Ramos (cell line): ENCODE data around the gene CARMIL1.

Experiments used
- in situ Hi-C: fragments of 300-500 bp; cut with MboI; formaldehyde crosslinking; loops from one replicate; pipeline ENCODE4 v1.14.3; 2022; ENCODE audit warnings: low sequenced_read_pairs; ENCODE audit not compliant: unreplicated experiment

Gene CARMIL1

DNA sequence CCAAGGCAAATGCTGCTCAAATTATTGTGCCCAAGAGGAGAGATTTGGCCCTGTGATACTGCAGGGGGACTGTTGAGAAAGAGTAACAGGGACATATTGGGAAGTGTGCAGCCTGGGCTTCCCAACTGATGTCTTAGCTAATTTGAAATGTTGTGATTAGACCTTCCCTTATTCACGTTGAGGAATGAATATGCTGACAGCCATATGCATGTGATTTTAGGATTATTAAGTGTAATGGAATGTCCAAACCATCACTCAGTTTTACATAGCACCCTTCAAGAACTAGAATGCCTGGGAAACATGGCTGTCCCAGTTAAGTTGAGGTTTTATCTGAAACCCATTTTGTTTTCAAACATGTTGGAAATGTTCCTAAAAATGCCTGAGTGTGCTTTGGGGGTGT, 81.4 kb downstream of the CARMIL1 start:
- in situ Hi-C loops = no loop called here

DNA sequence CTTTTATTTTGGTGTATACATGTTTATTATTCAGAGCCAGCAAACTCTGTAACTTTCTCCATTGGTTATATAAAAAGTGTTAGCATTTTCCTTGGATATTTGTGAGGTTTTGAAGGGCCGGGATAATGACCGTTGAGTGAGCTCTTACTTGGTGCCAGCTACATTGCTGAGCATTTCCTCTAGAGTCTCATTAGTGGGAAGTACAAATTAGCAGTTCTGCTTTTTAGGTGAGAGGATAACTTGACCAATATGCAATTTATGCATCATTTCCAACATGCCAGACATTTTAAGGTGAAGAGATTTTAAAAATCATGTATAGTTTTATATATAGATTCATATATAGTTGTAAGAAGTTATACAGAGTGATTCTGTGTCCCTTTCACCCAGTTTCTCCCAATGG, 84.3 kb downstream of the CARMIL1 start:
- in situ Hi-C loops = no loop called here

GRCh38 chr6:25365154-25365553, 86.0 kb downstream of the CARMIL1 start:
- in situ Hi-C loops = no loop called here

GRCh38 chr6:25366903-25367545, 87.8 kb downstream of the CARMIL1 start:
- in situ Hi-C loops = no loop called here

GRCh38 chr6:25369036-25369432, 89.9 kb downstream of the CARMIL1 start:
- in situ Hi-C loops = no loop called here

- in situ Hi-C loops = no loop called here
Measured at GRCh38 chr6:25369433-25370177, 90.4 kb downstream of the CARMIL1 start.

DNA sequence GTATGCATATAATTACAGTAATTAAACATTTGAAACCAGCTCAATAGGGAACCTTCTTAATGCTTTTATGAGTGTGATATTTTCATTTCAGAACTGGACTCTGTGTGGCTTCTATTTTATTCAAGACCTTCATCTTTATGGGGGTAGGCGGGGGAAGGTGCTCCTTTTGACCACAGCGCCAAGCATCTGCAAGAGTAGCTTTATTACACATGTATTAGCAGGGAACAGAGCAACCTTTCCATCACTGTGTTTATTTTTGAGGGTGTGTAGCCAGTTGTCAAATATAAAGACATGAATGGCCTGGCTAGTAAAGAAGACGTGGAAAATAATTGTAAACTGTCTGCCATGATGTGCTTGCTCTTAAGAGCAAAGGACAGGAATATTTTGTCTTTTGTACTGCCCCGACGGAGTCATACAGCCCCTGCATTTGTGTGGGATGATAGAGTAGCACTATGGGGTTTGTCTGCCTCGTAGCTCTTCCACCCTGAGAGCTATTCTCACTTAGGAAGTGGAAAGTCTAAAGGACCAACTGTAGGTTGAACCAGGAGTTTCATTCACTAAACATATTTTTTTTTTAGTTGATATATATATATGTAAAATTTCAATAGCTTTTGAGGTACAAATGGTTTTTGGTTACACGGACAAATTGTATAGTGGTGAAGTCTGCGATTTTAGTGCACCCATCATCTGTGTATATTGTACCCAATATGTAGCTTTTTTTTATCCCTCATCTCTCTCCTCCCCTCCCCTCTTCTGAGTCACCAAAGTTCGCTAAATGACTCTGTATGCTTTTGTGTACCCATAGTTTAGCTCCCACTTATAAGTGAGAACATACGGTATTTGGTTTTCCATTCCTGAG, 91.2 kb downstream of the CARMIL1 start:
- in situ Hi-C loops = no loop called here

DNA sequence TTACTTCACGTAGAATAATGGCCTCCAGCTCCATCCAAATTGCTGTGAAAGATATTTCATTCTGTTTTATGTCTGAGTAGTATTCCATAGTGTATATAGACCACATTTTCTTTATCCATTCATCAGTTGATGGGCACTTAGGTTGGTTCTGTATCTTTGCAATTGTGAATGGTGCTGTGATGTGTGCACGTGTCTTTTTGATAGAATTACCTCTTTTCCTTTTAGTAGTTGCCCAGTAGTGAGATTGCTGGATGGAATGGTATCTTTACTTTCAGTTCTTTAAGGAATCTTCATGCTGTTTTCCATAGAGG, 91.8 kb downstream of the CARMIL1 start:
- in situ Hi-C loops = no loop called here

DNA sequence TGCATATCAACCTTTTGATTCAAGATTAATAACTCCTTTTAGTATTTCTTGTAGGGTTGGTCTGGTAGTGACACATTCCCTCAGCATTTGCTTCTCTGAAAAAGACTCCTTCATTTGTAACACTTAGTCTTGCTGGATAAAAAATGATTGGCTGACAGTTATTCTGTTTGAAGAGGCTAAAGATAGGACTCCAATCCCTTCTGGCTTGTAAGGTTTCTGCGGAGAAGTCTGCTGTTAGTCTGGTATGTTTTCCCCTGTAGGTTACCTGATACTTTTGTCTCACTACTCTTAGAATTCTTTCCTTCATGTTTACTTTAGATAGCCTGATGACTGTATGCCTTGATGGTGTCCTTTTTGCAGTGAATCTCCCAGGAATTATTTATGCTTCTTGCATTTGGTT, 96.0 kb downstream of the CARMIL1 start:
- in situ Hi-C loops = loop anchor here (25.0 kb wide), 2 partner anchors 863 to 1762 kb away; a partner anchor contains a TSS

GRCh38 chr6:25377664-25378063, 98.5 kb downstream of the CARMIL1 start:
- in situ Hi-C loops = loop anchor here (25.0 kb wide), 2 partner anchors 865 to 1760 kb away; a partner anchor contains a TSS

GRCh38 chr6:25381077-25381476, 101.9 kb downstream of the CARMIL1 start:
- in situ Hi-C loops = loop anchor here (25.0 kb wide), 2 partner anchors 869 to 1756 kb away; a partner anchor contains a TSS

GRCh38 chr6:25382476-25382875, 103.3 kb downstream of the CARMIL1 start:
- in situ Hi-C loops = loop anchor here (25.0 kb wide), 2 partner anchors 870 to 1755 kb away; a partner anchor contains a TSS

- in situ Hi-C loops = loop anchor here (25.0 kb wide), 2 partner anchors 872 to 1753 kb away; a partner anchor contains a TSS
Measured at GRCh38 chr6:25384234-25384633, 105.1 kb downstream of the CARMIL1 start.

DNA sequence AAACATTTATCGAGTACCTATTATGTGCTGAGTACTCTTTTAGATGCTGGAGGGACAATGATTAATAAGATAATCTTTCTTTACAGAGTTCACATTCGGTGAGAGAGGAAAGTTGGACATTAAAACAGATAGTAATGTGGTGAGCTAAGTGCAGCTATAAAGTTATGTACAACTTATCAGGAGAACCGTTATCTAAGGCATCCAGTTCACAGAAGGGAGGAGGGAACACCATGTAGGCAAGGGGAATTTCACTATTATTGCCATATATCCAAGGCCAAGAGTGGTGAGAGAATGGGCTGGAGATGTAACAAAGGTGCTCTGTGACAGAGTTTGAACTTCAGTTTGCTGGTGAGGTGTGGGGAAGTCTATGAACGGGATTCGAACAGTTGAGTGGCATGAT, 105.8 kb downstream of the CARMIL1 start:
- in situ Hi-C loops = loop anchor here (5.0 to 25.0 kb wide), 3 partner anchors 637 to 1752 kb away; a partner anchor contains a TSS

DNA sequence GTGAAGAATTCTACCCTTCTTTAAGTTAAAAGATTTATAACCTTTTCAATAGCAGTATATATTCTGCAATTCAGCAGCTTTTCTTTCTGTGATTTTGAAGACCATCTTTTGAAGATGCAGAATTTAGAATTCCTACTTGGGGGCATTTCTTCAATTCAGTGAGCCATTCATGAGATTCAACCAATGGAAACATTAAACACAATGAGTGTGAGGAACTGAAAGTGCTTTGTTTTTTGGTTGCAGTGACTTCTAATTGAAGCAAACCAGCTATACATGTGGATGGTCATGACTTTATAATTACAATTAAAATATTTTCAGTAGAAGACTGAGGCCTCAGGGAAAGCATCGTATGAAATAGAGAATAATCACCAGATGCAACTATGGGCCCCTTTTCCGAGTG, 108.3 kb downstream of the CARMIL1 start:
- in situ Hi-C loops = loop anchor here (5.0 to 25.0 kb wide), 3 partner anchors 635 to 1750 kb away; a partner anchor contains a TSS

DNA sequence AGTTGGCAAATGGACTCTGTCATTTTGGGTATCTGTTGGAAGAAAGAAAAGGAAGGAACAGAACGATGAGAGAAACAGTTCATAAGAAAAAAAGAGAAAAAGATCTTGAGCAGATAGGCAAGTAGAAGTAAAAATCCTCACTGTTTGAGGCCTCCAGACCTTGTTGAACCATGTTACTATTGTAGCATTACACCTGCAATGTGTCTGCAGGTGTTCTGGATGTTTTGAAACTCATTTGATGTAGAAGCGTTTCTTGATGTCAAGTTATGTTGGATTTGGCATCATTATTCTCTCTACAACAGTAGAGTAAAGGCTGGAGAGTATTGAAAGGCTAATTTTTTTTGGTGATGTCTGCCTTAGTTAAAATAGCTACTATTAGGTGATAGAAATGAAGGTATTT, 108.7 kb downstream of the CARMIL1 start:
- in situ Hi-C loops = loop anchor here (5.0 to 25.0 kb wide), 3 partner anchors 634 to 1749 kb away; a partner anchor contains a TSS

DNA sequence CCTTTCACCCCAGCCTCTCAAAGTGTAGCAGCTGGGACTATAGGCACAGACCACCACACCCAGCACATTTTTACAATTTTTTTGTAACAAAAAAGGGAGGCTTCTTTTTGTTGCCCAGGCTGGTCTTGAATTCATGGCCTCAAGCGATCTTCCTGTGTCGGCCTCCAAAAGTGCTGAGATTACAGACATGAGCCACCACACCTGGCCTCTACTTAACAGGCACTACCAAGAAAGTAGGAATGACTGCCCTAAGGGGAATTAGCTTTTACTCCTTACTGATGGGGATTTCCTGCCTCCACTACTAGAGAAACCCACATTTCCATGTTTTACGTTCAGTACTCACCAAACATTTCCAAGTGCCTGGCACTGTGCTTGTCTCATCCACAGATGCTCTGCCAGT, 109.6 kb downstream of the CARMIL1 start:
- in situ Hi-C loops = loop anchor here (5.0 to 25.0 kb wide), 3 partner anchors 634 to 1749 kb away; a partner anchor contains a TSS

DNA sequence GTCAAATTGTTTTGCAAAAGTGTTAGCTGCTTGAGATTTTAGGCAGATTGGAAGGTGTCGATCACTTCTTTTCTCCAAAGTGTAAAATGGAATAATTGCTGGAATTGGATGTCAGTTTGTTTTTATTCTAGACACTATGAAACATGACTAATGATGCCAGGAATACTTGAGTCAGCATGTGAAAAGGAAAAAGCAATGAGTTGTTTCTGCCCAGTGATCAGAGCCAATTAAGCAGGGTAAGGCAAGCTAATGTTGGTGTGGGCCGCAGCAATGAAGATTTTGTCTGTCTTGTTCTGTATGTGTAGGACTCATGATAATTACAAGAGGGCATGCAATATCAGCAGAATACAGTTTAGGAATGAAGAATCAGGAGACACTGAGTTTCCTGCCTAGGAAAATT, 110.3 kb downstream of the CARMIL1 start:
- in situ Hi-C loops = loop anchor here (5.0 to 25.0 kb wide), 3 partner anchors 633 to 1748 kb away; a partner anchor contains a TSS

GRCh38 chr6:25392372-25392771, 113.2 kb downstream of the CARMIL1 start:
- in situ Hi-C loops = loop anchor here (25.0 kb wide), 2 partner anchors 880 to 1745 kb away; a partner anchor contains a TSS

DNA sequence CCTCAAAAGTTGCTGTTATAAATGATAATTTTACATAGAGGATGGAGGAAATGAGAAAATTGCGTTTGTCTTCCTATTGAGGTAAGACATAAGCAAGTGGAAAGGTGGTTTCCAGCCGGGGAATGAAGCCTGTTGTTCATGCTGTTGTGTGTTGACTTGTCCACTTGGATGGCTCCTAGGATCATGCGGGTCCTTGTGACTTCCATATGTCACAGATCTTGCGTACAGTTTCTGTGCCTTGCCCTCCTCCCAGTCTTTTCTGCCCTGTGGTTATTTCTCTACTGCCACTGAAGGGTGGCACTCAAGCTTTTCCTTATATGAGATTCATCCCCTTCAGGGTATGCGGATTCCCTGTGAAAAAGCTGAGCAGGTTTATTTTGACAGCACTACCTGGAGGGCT, 116.6 kb downstream of the CARMIL1 start:
- in situ Hi-C loops = loop anchor here (25.0 kb wide), 2 partner anchors 883 to 1742 kb away; a partner anchor contains a TSS
